Stimulated activated naive CD8-positive, alpha-beta T cell treated with anti-CD3 and anti-CD28 coated beads, Interleukin-15, Interleukin-2, amounts not matched to agents 100 ng/mL and 50 ng/mL, for 24 hours (primary cell): ENCODE results near the gene VLDLR.
"Not testable (repeated sequence)": the region's sequence is repeated elsewhere in the genome, so short reads cannot be mapped to it uniquely, and the experiment has no call there.

ENCODE experiments used
- H3K27ac Mint-ChIP-seq: one replicate; pipeline ENCODE4 v1.8.0; 2021; ENCODE audit warnings: mild to moderate bottlenecking, mixed read lengths
- H3K27me3 Mint-ChIP-seq: one replicate; pipeline ENCODE4 v1.8.0; 2021; ENCODE audit warnings: mixed read lengths
- H3K36me3 Mint-ChIP-seq: one replicate; pipeline ENCODE4 v1.8.0; 2021; ENCODE audit warnings: low read depth, mixed read lengths
- H3K4me1 Mint-ChIP-seq: one replicate; pipeline ENCODE4 v1.8.0; 2021; ENCODE audit warnings: low read depth, mixed read lengths
- H3K4me3 Mint-ChIP-seq: one replicate; pipeline ENCODE4 v1.8.0; 2021; ENCODE audit warnings: mild to moderate bottlenecking, mixed read lengths
- H3K9me3 Mint-ChIP-seq: one replicate; pipeline ENCODE4 v1.8.0; 2021; ENCODE audit warnings: mixed read lengths

VLDLR gene

GRCh38 chr9:2700398-2700797 is 78.8 kb downstream of the VLDLR start:
- peaks cover 11% of the 10 kb centered on the region for H3K36me3 Mint-ChIP-seq
- no peaks in the 10 kb centered on the region for H3K4me1 Mint-ChIP-seq
- H3K4me3 Mint-ChIP-seq: no peak overlapping the region
- no peak overlapping the region for H3K27ac Mint-ChIP-seq
- no peaks in the 10 kb centered on the region for H3K9me3 Mint-ChIP-seq
- no peaks in the 10 kb centered on the region for H3K27me3 Mint-ChIP-seq

- no peaks in the 10 kb centered on the region for H3K4me1 Mint-ChIP-seq
- peaks cover 10% of the 10 kb centered on the region for H3K36me3 Mint-ChIP-seq
These were observed 79.4 kb downstream of the VLDLR start for GRCh38 chr9:2700909-2701550.

GRCh38 chr9:2704504-2704903 is 82.9 kb downstream of the VLDLR start:
- Mint-ChIP-seq H3K4me3 (no peak overlapping the region), H3K27ac (no peak overlapping the region), H3K36me3 (peaks cover 7% of the 10 kb centered on the region), H3K4me1 (no peaks in the 10 kb centered on the region), H3K27me3 (no peaks in the 10 kb centered on the region), H3K9me3 (peaks cover 7% of the 10 kb centered on the region)

More at GRCh38 chr9:2700909-2701550, 79.4 kb downstream of the VLDLR start:
- H3K9me3 Mint-ChIP-seq: no peaks in the 10 kb centered on the region
- H3K27ac Mint-ChIP-seq: no peak overlapping the region
- H3K4me3 Mint-ChIP-seq: no peak overlapping the region
- no peaks in the 10 kb centered on the region for H3K27me3 Mint-ChIP-seq

- H3K27ac Mint-ChIP-seq, H3K36me3 Mint-ChIP-seq, H3K4me1 Mint-ChIP-seq, H3K4me3 Mint-ChIP-seq, H3K27me3 Mint-ChIP-seq, H3K9me3 Mint-ChIP-seq: not testable (repeated sequence)
These were observed 85.7 kb downstream of the VLDLR start for GRCh38 chr9:2707256-2707655.
